Calu3 (cell line): ENCODE results near the gene PARP1. TPM values are rescaled to one million over a fixed set of nuclear protein-coding genes. Genes with fewer than 3 reads are reported as not detected.

Source experiments
- BruUV-seq: library from RNA; stranded (reverse); fragments of 400-500 nt; replicated peaks from 2 replicates; lab custom pipeline; 2021; lab: Mats Ljungman, UMichigan
- CTCF ChIA-PET: fragments of 300-600 bp; sonication (Branson Sonifier 250); formaldehyde crosslinking; loops from one replicate; lab custom pipeline; 2022; ENCODE audit warnings: antibody characterized with exemption; lab: Charles Lee
- DNase-seq: peaks from one replicate; pipeline ENCODE4 v3.0.0; 2022
- H3K27ac Mint-ChIP-seq: one replicate; pipeline ENCODE4 v1.8.0; 2022; ENCODE audit warnings: mixed read lengths; ENCODE audit not compliant: unreplicated experiment
- H3K27me3 Mint-ChIP-seq: one replicate; pipeline ENCODE4 v1.8.0; 2022; ENCODE audit warnings: mixed read lengths; ENCODE audit not compliant: unreplicated experiment
- H3K36me3 Mint-ChIP-seq: one replicate; pipeline ENCODE4 v1.8.0; 2022; ENCODE audit warnings: mild to moderate bottlenecking, moderate library complexity, mixed read lengths; ENCODE audit not compliant: insufficient read depth, unreplicated experiment
- H3K4me1 Mint-ChIP-seq: one replicate; pipeline ENCODE4 v1.8.0; 2022; ENCODE audit warnings: mild to moderate bottlenecking, low read depth, mixed read lengths; ENCODE audit not compliant: unreplicated experiment
- H3K4me3 Mint-ChIP-seq: one replicate; pipeline ENCODE4 v1.8.0; 2022; ENCODE audit warnings: mild to moderate bottlenecking, low read depth, moderate library complexity, mixed read lengths; ENCODE audit not compliant: unreplicated experiment
- H3K9me3 Mint-ChIP-seq: one replicate; pipeline ENCODE4 v1.8.0; 2022; ENCODE audit warnings: low read depth, mixed read lengths; ENCODE audit not compliant: unreplicated experiment
- CTCF ChIP-seq: fragments of 200-600 bp; IDR thresholded peaks from one replicate; pipeline ENCODE4 v1.8.0; 2022; ENCODE audit warnings: antibody characterized with exemption; ENCODE audit not compliant: unreplicated experiment
- intact Hi-C: fragments of 100-400 bp; cut with micrococcal nuclease; formaldehyde crosslinking; loops from one replicate; pipeline ENCODE4 v1.10.0; 2022; ENCODE audit not compliant: unreplicated experiment
- total RNA-seq: library from RNA; stranded (reverse); gene quantifications from 2 replicates; pipeline ENCODE4 v1.2.3, GENCODE V29; 2022

Gene PARP1
- total RNA-seq, 1 experiment from 2014 or later: 136 TPM

GRCh38 chr1:226402739-226403165 is 5.1 kb downstream of the PARP1 start:
- CTCF ChIA-PET: no interaction called here
- Mint-ChIP-seq H3K9me3 (no peaks in the 10 kb centered on the region), H3K27me3 (no peaks in the 10 kb centered on the region), H3K36me3 (peaks cover 37% of the 10 kb centered on the region), H3K4me3 (no peak overlapping the region), H3K4me1 (peaks cover 29% of the 10 kb centered on the region), H3K27ac (no peak overlapping the region)
- DNase-seq: no peak
- intact Hi-C loops: no loop called here
- no peak for TF ChIP-seq CTCF
- no TSS peak for BruUV-seq

DNA sequence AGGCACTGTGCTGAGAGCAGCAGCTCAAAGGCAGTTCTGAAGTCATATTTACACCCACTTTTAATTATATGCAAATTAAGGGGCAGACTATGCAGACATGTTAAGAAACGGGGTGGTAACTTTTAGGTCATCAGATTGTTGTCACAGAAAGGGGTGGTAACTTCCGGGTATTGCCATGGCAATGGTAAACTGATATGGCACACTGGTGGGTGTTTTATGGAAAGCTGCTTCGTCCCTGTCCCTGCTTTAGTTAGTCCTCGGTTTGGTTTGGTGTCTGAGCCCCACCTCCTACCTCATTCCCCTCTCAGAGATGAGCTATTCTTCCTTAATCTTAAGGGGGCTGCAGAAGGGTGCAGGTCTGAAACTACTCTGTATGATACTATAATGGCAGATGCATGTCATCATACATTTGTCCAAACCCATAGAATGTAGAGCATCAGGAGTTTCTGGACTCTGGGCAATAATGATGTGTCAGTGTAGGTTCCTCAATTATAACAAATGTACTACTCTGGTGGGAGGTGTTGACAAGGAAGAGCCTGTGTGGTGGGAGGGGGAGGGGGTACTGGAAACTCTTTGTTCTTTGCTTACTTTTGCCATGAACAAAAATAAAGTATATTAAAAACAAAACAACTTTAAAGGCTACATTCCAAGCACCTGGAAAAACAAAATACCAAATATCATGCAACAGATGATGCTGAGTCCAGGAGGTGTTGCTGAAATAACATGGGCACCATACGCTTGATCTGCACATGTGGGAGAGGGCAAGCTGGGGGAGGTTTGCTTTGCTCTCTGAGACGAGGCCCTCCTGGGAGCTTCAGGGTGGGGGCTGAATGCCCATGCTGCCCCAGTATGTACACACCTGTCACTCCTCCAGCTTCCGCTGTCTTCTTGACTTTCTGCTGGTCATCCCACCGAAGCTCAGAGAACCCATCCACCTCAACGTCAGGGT is 6.3 kb downstream of the PARP1 start:
- peaks cover 25% of the 10 kb centered on the region for H3K36me3 Mint-ChIP-seq
- no peak for TF ChIP-seq CTCF
- no peaks in the 10 kb centered on the region for H3K9me3 Mint-ChIP-seq
- no peak overlapping the region for H3K4me3 Mint-ChIP-seq
- CTCF ChIA-PET: interaction anchor here (0.8 kb wide), 1 partner anchor 9 kb away, joined by 3 read pairs; no protein-coding TSS in a partner anchor
- H3K27ac Mint-ChIP-seq: no peak overlapping the region
- peaks cover 27% of the 10 kb centered on the region for H3K4me1 Mint-ChIP-seq
- intact Hi-C loops: no loop called here
- H3K27me3 Mint-ChIP-seq: no peaks in the 10 kb centered on the region
- DNase-seq: no peak
- BruUV-seq: no TSS peak

DNA sequence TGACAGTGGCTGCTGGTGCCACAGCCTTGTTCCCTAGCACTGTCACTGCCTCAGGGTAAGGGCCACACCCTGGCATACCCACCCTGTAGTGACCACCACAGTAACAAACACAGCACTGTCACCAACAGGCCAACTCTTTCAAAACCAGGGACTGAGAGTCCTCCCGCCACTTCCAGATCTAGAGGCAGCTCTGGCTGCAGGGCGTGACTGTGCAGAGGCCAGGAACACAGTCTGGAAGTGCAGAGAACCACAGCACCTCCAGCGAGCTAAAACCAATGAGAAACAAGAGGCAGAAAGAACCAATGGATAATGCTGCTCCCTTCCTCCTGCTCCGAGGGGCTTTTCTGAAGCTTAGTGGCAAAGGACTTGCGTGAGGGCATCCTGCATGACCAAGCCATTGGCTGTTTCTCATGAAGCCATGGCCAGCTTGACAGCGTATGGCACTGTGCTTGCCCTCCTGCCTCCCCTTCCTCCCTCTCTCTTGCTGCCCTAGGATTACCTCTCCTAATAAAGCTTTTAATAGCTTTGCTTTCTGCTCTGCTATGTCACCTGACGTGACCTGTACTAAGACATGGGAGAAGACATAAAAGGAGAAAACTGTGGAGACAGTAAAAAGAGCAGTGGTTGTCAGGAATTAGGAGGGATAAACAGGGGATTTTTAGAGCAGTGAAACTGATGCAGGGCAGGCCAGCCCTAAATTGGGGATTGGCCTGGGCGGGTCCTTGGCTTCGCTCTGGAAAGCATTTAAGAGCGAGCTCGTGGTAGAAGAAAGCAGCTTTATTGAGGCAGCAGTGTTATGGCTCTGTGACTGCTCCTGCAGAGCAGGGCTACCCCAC is 7.2 kb downstream of the PARP1 start:
- Mint-ChIP-seq H3K27ac (no peak overlapping the region), H3K4me1 (peaks cover 18% of the 10 kb centered on the region), H3K27me3 (no peaks in the 10 kb centered on the region), H3K4me3 (no peak overlapping the region), H3K36me3 (peaks cover 19% of the 10 kb centered on the region), H3K9me3 (no peaks in the 10 kb centered on the region)
- no peak for DNase-seq
- intact Hi-C loops: no loop called here
- no TSS peak for BruUV-seq
- TF ChIP-seq CTCF: no peak
- CTCF ChIA-PET: interaction anchor here (0.5 to 0.8 kb wide), 2 partner anchors 9 to 125 kb away, joined by 3 read pairs; no protein-coding TSS in a partner anchor

DNA sequence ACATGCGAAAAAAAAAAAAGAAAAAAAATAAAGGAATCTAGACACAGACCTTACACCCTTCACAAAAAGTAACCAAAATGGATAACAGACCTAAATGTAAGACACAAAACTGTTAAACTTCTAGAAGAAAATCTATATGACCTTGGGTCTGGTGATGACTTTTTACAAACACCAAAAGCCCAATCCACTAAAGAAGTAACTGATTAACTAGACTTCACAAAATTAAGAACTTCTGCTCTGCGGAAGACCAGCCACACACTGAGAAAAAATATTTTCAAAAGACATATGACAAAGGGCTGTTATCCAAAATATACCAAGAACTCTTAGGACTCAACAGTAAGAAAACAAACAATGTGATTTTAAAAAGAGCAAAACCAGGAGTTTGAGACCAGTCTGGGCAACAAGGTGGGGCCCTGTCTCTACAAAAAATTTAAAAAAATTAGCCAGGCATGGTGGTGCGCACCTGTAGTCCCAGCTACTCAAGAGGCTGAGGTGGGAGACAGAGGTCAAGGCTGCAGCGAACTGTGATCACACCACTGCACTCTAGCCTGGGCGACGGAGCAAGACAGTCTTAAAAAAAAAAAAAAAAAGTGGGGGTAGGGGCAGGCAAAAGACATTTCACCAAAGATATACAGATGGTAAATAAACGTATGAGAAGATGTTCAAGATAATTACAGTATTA is 9.8 kb downstream of the PARP1 start:
- H3K9me3 Mint-ChIP-seq: no peaks in the 10 kb centered on the region
- H3K27me3 Mint-ChIP-seq: no peaks in the 10 kb centered on the region
- H3K36me3 Mint-ChIP-seq: peaks cover 19% of the 10 kb centered on the region
- no peak overlapping the region for H3K27ac Mint-ChIP-seq
- no TSS peak for BruUV-seq
- CTCF ChIA-PET: interaction anchor here (0.7 to 1.0 kb wide), 3 partner anchors 15 to 336 kb away, joined by 3 to 4 read pairs (median 4); partner anchors contain the start of gene H3-3A
- H3K4me3 Mint-ChIP-seq: no peak overlapping the region
- intact Hi-C loops: no loop called here
- no peak for TF ChIP-seq CTCF
- no peaks in the 10 kb centered on the region for H3K4me1 Mint-ChIP-seq
- DNase-seq: no peak
